Measurements from ENCODE around the gene ADGRL2. TPM values are rescaled to one million over a fixed set of nuclear protein-coding genes. Genes with fewer than 3 reads are reported as not detected.

Gene ADGRL2
- total RNA-seq, 3 donors from 2014 or later: 59.6 to 78.0 (median 74.7) TPM

DNA sequence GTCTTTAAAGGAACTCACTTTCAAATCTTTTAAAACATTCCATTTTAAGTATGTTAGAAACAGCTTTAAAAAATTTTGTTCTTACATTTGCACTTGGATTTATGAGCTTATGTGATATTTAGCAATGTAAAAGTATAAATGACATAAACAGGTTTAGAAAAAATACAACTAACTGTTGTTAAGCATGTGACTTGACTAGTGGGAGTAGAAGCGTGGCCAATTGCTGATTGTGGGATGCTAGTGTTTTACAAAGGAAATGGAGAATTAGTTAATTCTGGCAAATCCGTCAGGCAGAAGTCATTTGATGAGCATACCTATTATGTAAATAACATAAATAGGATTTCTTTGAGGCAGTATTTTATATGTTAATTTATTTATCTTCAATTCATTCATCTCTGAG lies 175.8 kb downstream of the ADGRL2 start:
- no peak overlapping the region for H3K4me3 ChIP-seq
- intact Hi-C loops (cut with DNase I; ENCODE audit: low total_unique reads): no loop called here
- no peak for DNase-seq (ENCODE audit: low spot score in 2 of 2)
- no peaks in the 10 kb centered on the region for H3K9me3 ChIP-seq
- H3K4me1 ChIP-seq: no peaks in the 10 kb centered on the region
- no peaks in the 10 kb centered on the region for H3K27me3 ChIP-seq
- no peaks in the 10 kb centered on the region for H3K36me3 ChIP-seq
- H3K27ac ChIP-seq: no peak overlapping the region
- TF ChIP-seq POLR2A (IDR thresholded peaks at IDR 0.05) (no peak), POLR2AphosphoS5 (IDR thresholded peaks at IDR 0.05) (no peak)
- TF ChIP-seq, protein P1, sequence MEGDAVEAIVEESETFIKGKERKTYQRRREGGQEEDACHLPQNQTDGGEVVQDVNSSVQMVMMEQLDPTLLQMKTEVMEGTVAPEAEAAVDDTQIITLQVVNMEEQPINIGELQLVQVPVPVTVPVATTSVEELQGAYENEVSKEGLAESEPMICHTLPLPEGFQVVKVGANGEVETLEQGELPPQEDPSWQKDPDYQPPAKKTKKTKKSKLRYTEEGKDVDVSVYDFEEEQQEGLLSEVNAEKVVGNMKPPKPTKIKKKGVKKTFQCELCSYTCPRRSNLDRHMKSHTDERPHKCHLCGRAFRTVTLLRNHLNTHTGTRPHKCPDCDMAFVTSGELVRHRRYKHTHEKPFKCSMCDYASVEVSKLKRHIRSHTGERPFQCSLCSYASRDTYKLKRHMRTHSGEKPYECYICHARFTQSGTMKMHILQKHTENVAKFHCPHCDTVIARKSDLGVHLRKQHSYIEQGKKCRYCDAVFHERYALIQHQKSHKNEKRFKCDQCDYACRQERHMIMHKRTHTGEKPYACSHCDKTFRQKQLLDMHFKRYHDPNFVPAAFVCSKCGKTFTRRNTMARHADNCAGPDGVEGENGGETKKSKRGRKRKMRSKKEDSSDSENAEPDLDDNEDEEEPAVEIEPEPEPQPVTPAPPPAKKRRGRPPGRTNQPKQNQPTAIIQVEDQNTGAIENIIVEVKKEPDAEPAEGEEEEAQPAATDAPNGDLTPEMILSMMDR (IDR thresholded peaks at IDR 0.05): no peak

DNA sequence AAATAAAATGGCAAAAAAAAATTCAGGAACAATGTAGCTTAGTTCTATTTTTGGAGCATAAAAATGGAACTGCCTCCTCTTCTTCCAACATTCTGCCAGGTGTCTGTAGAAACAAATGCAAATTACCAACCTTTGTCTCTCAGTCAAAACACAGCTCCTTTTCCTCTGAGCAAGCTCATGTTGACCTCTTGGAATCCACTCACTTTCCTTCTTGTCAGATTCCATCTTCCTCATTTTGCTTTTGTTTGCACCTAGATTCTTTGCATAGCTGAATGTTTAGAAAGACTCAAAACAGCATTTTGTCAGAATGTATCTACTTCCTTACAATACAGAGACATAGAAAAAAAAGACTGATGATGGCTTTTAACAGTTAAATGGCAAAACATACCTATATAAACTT lies 178.2 kb downstream of the ADGRL2 start:
- Histone ChIP-seq H3K36me3 (no peaks in the 10 kb centered on the region), H3K9me3 (no peaks in the 10 kb centered on the region), H3K4me1 (no peaks in the 10 kb centered on the region), H3K27me3 (no peaks in the 10 kb centered on the region), H3K4me3 (no peak overlapping the region), H3K27ac (no peak overlapping the region)
- DNase-seq (ENCODE audit: low spot score in 2 of 2): no peak
- intact Hi-C loops (cut with DNase I; ENCODE audit: low total_unique reads): no loop called here
- TF ChIP-seq POLR2AphosphoS5 (IDR thresholded peaks at IDR 0.05) (no peak), POLR2A (IDR thresholded peaks at IDR 0.05) (no peak)
- TF ChIP-seq, protein P1 (IDR thresholded peaks at IDR 0.05): no peak

DNA sequence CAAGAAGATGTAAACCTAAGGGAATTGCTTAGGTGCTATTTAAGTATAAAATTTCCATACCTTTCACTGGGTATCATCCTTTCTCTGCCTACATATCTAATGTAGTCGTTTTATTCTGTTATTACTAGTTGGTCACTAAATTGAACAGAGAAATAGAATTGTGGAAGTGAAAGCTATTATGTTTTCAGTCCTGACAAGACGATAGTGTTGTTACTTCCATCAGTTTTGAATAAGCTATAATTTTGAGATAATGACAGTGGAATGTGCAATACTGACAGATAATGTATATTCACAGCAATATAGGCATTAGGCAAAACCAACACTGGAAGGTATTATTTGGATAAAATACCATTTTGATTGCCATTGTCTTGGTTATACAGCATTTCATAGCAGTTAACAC lies 181.8 kb downstream of the ADGRL2 start:
- intact Hi-C loops (cut with DNase I; ENCODE audit: low total_unique reads): no loop called here
- TF ChIP-seq POLR2AphosphoS5 (IDR thresholded peaks at IDR 0.05) (no peak), POLR2A (IDR thresholded peaks at IDR 0.05) (no peak)
- TF ChIP-seq, protein P1 (IDR thresholded peaks at IDR 0.05): no peak

DNA sequence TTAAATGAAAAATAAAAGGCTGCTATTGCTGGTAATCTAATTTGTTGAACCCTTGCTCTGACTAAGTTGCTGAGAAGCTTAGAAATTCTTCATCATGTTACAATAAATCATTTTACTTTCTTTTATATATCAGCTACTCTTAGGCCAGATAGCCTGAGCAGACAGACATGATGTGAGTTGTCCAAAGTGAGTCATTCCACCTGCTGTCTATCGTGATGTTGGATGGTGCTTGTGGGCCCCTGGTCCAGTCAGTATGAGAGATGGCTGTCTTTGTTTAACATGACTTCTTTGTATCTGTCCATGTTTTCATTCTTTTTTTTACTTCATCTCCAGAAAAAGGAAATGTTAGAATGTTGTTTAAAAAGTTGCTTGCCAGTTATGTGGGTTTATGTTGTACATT lies 188.8 kb downstream of the ADGRL2 start:
- TF ChIP-seq POLR2A (IDR thresholded peaks at IDR 0.05) (no peak), POLR2AphosphoS5 (IDR thresholded peaks at IDR 0.05) (no peak)
- TF ChIP-seq, protein P1 (IDR thresholded peaks at IDR 0.05): no peak
- no peak overlapping the region for H3K27ac ChIP-seq
- H3K9me3 ChIP-seq: no peaks in the 10 kb centered on the region
- H3K36me3 ChIP-seq: peaks cover 6% of the 10 kb centered on the region
- H3K27me3 ChIP-seq: no peaks in the 10 kb centered on the region
- DNase-seq (ENCODE audit: low spot score in 2 of 2): no peak
- no peaks in the 10 kb centered on the region for H3K4me1 ChIP-seq
- no peak overlapping the region for H3K4me3 ChIP-seq
- intact Hi-C loops (cut with DNase I; ENCODE audit: low total_unique reads): no loop called here

More for the DNA sequence above, 181.8 kb downstream of the ADGRL2 start:
- no peaks in the 10 kb centered on the region for H3K4me1 ChIP-seq
- H3K36me3 ChIP-seq: no peaks in the 10 kb centered on the region
- H3K9me3 ChIP-seq: no peaks in the 10 kb centered on the region
- H3K27me3 ChIP-seq: no peaks in the 10 kb centered on the region
- no peak overlapping the region for H3K27ac ChIP-seq
- no peak for DNase-seq (ENCODE audit: low spot score in 2 of 2)
- H3K4me3 ChIP-seq: no peak overlapping the region

DNA sequence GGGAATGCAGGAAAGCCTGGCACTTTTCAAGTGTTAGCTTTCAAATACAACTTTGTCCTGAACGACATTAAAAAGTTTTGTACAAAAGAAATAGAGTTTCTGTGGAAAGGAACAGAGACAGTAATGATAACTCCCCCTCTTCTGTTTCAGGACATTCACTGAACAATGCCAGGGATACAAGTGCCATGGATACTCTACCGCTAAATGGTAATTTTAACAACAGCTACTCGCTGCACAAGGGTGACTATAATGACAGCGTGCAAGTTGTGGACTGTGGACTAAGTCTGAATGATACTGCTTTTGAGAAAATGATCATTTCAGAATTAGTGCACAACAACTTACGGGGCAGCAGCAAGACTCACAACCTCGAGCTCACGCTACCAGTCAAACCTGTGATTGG lies 189.5 kb downstream of the ADGRL2 start:
- DNase-seq (ENCODE audit: low spot score in 2 of 2): no peak
- no peaks in the 10 kb centered on the region for H3K9me3 ChIP-seq
- H3K27ac ChIP-seq: no peak overlapping the region
- peaks cover 6% of the 10 kb centered on the region for H3K36me3 ChIP-seq
- H3K27me3 ChIP-seq: no peaks in the 10 kb centered on the region
- no peak overlapping the region for H3K4me3 ChIP-seq
- no peaks in the 10 kb centered on the region for H3K4me1 ChIP-seq
- intact Hi-C loops (cut with DNase I; ENCODE audit: low total_unique reads): no loop called here
- TF ChIP-seq POLR2A (IDR thresholded peaks at IDR 0.05) (no peak), POLR2AphosphoS5 (IDR thresholded peaks at IDR 0.05) (no peak)
- TF ChIP-seq, protein P1 (IDR thresholded peaks at IDR 0.05): no peak
